ENCODE data around the gene C10orf67.

Gene C10orf67

DNA sequence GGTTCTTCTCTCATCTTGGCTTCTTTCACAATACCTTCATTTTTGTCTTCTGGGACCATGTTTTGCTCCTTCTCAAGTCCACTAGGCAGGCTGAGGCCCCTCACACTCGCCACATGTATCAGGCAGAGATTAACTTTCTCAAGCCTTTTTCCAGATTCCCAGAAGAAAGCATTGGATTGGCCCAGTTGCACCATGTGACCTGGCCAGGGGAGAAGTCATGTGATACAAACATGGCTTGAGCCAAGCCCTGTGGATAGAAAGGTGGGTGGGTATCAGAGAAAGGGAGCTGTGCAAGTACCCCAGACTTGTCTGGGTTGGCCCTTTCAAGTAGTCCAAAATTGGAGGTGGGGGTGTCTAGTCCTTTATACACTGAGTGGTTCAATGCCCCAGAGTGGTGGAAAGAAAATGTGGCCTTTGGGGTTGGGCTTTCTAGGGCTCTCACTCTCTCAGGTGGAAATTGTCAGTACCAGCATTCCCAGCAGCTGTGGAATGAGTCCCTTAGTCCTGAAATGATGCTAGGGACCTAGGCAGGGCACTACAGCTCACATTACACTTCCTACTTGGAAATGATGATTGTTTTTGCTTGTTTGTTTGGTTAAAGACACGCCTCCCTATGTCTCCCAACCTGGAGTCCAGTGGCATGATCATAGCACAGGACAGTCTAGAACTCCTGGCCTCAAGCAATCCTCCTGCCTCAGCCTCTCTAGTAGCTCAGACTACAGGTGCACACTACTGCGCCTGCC, 36.9 kb upstream of the C10orf67 start:
- in situ Hi-C loops (cut with HindIII; ENCODE audit: low sequenced_read_pairs): no loop called here
- TF ChIP-seq, protein P1, sequence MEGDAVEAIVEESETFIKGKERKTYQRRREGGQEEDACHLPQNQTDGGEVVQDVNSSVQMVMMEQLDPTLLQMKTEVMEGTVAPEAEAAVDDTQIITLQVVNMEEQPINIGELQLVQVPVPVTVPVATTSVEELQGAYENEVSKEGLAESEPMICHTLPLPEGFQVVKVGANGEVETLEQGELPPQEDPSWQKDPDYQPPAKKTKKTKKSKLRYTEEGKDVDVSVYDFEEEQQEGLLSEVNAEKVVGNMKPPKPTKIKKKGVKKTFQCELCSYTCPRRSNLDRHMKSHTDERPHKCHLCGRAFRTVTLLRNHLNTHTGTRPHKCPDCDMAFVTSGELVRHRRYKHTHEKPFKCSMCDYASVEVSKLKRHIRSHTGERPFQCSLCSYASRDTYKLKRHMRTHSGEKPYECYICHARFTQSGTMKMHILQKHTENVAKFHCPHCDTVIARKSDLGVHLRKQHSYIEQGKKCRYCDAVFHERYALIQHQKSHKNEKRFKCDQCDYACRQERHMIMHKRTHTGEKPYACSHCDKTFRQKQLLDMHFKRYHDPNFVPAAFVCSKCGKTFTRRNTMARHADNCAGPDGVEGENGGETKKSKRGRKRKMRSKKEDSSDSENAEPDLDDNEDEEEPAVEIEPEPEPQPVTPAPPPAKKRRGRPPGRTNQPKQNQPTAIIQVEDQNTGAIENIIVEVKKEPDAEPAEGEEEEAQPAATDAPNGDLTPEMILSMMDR (IDR thresholded peaks at IDR 0.05; ENCODE audit: low read depth, low read length, missing control alignments): no peak
- H3K4me3 ChIP-seq (ENCODE audit: low read depth, low read length): no peak overlapping the region
- no peak for DNase-seq (ENCODE audit: low read depth)

DNA sequence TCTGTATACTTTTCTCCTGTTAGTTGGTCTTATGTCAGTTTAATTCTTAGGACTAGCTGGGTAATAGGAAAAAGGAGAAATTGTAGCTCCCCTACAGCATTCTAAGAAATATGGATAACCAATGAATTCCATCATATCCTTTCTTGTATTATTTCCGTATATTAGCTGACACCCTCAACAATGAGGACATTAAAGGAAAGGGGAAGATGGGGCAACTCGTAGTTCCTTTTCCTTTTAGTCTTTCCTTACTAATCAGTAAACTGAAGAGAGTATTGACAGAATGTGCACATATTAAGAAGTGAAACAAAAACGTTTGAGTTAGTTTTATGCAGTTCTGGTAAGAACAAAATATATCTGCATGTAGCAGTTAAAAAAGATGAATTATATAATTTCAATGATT, 35.1 kb upstream of the C10orf67 start:
- in situ Hi-C loops (cut with HindIII; ENCODE audit: low sequenced_read_pairs): no loop called here
- DNase-seq (ENCODE audit: low read depth): no peak
- no peak overlapping the region for H3K4me3 ChIP-seq (ENCODE audit: low read depth, low read length)
- TF ChIP-seq, protein P1 (IDR thresholded peaks at IDR 0.05; ENCODE audit: low read depth, low read length, missing control alignments): no peak

DNA sequence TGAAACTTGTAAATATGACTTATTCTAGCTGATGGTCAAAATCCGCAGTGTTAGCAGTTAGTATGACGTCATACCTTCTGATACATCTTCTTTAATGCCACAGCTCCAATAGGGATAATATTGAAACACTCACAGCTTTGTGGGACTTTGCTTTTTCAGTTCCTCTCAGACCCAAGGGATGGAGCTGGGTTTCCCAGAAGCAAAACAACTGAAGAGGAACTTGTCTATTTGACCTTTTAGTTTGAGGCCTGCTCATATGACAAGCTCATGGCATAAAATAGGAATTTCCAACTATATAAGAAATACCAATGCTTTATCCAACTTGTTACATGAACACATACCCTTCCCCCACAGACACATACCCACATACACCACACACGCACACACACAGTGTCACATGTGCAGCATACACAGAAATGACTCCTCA, 31.6 kb upstream of the C10orf67 start:
- in situ Hi-C loops (cut with HindIII; ENCODE audit: low sequenced_read_pairs): no loop called here
- no peak for DNase-seq (ENCODE audit: low read depth)
- TF ChIP-seq, protein P1 (IDR thresholded peaks at IDR 0.05; ENCODE audit: low read depth, low read length, missing control alignments): no peak
- no peak overlapping the region for H3K4me3 ChIP-seq (ENCODE audit: low read depth, low read length)

DNA sequence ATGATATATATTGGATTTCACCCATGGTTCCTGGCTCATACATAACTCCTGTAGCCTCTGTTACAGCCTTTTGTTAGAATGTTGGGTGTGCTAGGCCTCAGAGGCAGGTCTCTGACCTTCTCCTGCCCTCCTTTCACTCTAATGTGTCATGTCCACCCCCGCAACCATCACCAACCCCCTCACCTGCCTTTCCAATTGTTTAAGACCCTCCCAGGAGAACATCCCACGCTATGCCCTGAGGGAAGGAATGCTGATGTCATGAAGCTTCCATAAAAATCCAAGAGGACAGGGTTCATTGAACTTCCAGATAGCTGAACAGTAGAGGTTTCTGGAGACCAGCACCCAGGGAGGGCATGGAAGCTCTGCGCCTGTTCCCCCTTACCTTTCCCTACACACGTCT, 30.8 kb upstream of the C10orf67 start:
- H3K4me3 ChIP-seq (ENCODE audit: low read depth, low read length): no peak overlapping the region
- in situ Hi-C loops (cut with HindIII; ENCODE audit: low sequenced_read_pairs): no loop called here
- TF ChIP-seq, protein P1 (IDR thresholded peaks at IDR 0.05; ENCODE audit: low read depth, low read length, missing control alignments): no peak
- no peak for DNase-seq (ENCODE audit: low read depth)

DNA sequence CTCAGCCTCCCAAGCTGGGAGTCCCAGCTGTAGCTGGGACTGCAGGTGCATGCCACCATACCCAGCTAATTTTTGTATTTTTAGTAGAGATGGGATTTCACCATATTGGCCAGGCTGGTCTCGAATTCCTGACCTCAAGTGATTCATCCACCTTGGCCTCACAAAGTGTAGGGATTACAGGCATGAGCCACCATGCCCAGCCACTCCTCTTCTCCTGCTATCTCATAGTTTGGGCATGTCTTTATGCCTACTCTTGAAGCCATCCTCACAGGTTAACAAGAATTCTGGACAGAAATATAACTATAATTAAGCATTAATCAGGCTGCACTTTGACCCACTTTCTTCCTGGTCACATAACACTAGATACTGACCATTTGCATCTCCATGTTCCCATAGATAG, 28.6 kb upstream of the C10orf67 start:
- DNase-seq (ENCODE audit: low read depth): no peak
- in situ Hi-C loops (cut with HindIII; ENCODE audit: low sequenced_read_pairs): no loop called here
- H3K4me3 ChIP-seq (ENCODE audit: low read depth, low read length): no peak overlapping the region
- TF ChIP-seq, protein P1 (IDR thresholded peaks at IDR 0.05; ENCODE audit: low read depth, low read length, missing control alignments): no peak

DNA sequence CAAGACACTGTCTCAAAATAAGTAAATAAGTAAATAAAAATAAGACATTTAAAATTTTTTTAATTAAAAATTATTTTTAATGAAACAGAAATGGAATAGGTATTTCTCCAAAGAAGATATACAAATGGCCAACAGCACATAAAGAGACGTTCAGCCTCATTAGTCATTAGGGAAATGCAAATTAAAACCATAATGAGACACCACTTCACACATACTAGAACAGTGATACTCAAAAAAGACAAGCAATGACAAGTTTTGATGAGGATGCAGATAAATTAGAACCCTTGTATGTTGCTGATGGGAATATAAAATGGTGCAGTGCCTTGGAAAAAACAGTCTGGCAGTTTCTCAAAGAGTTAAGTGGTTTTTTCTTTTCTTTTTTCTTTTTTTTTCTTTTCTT, 26.5 kb upstream of the C10orf67 start:
- in situ Hi-C loops (cut with HindIII; ENCODE audit: low sequenced_read_pairs): no loop called here
- TF ChIP-seq, protein P1 (IDR thresholded peaks at IDR 0.05; ENCODE audit: low read depth, low read length, missing control alignments): no peak
- no peak overlapping the region for H3K4me3 ChIP-seq (ENCODE audit: low read depth, low read length)
- DNase-seq (ENCODE audit: low read depth): no peak

Data from astrocyte of the cerebellum (primary cell).